Suppressor macrophage treated with lipopolysaccharide for 1 hour (primary cell): Measurements from ENCODE around the gene PROM2.
A peak's percentile ranks its signal among the peaks of the same experiment; 100 is the strongest.
"Not testable (repeated sequence)": the region's sequence is repeated elsewhere in the genome, so short reads cannot be mapped to it uniquely, and the experiment has no call there.

Source experiments
- DNase-seq, 3 donors: peaks; one replicate each; pipeline ENCODE4 v3.0.0-alpha.2; 2020 to 2022

PROM2 gene

DNA sequence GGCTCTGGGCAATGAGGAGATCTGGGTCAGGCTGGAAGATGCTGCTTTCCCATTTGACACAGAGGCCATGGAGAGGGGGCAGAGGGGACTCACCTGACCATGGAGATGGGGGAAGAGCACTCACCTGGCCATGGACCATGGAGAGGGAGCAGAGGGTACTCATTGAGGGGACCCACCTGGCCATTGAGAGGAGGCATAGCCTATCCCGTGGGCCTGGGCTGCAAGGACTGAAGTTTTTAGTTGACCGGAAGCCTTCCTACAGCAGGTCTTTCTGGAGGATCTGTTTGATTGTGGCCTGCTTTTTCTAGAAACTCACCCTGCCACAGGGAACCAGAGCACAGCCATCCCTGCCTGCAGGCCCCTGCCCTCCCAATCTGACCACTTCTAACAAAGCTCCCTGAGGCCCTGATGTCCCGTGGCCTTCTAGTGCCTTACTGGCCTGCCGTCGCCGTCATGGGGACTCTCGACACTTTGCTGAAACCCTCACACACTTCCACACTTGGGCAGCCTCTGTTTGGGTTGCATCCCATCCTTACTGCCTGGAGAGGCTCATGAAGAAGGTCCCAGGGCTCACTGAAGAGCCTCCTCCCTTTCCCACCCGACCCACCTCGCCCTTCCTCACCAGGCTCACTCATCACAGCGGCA is 5.1 kb upstream of the PROM2 start:
- DNase-seq, result no peak

DNA sequence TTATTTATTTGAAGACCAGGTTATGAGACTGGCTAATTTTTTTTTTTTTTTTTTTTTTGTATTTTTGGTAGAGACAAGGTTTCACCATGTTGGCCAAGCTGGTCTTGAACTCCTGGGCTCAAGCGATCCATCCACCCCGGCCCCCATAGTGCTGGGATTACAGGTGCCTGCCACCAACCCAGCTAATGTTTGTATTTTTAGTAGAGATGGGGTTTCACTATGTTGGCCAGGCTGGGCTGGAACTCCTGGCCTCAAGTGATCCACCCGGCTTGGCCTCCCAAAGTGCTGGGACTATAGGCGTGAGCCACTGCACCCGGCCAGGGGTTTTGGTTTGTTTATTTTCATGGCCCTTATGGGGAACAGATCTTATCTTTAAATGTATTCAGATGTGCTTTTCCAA is 4.5 kb upstream of the PROM2 start:
- not testable (repeated sequence) for DNase-seq

DNA sequence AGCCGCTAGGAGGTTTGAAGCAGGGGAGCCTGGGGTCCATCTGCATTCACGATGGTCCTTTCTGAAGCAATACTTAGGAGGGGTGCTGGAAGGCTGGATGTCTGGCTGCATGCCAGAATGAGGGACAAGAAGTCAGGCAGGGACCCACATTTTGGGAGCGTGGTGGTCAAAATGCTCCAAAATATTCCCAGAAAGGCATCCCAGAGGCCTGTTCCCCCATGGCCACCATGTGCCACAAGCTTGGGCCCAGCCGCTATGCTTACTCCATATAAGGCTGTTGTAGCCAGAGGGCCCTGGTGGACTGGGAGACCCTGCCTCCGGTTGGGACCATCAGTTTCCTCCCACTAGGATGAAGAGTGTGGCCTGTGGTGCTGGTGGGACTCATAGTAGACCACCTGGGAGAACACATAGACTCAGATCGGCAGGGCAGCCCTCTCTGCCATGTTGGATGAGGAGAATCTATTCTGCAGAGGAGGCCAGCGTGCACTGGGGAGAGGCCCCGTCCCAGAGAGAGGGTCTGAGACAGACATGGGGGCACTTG is 3.6 kb upstream of the PROM2 start:
- no peak for DNase-seq

DNA sequence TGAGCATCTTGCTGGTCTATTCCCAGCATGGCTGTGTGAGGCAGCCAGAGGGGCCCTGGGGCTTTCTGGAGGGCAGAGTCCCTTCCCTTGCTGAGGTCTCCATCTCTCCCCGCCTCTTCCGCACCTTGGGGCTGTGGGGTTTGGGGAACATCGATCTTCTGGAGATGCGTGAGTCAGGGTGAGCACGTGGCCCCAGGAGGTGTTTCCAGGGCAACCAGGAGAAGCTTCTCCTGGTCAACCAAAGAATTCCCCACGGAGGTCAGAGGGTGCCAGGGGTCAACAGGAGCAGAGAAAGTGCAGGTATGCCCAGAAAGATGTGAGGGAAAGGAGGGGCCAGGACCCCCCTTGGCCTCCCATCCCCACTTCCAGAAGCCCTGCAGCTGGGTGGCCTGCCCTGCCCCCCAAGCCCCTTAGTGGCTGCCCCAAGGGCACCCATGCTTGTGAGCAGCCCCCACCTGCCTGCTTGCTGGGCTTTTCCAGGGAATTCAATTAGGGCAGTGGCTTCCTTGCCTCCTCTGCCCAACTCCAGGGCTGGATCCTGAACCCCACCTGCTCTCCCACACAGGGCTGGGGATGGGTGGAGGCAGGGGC is 2.8 kb upstream of the PROM2 start:
- no peak for DNase-seq

DNA sequence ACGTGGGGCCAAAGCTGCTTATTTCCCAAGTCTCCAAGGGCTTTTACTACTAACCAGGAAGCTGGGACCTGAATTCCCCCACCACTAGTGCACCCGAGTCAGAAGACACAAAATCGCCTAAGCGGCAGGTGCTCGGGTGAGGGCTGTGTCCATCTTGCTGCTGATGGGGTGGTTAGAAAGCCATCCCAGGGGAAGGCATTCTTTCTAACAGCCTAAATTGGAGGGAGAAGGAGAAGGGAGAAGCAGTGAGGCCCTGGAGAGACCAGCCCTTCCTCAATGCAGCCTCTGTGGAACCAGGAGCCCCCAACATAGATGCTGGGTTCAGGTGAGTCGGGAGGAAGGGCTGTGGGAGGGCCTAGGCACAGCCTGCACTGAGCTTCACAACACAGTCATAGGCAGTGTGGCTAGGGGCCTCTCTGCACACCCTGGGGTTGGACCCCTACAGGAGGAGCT is 1.9 kb upstream of the PROM2 start:
- no peak for DNase-seq

- no peak for DNase-seq
Observed at GRCh38 chr2:95272781-95273180, 1.5 kb upstream of the PROM2 start.

GRCh38 chr2:95273566-95274290 is 521 bp upstream of the PROM2 start:
- DNase-seq, result peak in 2 of 3 donors; percentile 9 to 18

GRCh38 chr2:95275151-95275515 is 884 bp downstream of the PROM2 start:
- DNase-seq, result no peak

DNA sequence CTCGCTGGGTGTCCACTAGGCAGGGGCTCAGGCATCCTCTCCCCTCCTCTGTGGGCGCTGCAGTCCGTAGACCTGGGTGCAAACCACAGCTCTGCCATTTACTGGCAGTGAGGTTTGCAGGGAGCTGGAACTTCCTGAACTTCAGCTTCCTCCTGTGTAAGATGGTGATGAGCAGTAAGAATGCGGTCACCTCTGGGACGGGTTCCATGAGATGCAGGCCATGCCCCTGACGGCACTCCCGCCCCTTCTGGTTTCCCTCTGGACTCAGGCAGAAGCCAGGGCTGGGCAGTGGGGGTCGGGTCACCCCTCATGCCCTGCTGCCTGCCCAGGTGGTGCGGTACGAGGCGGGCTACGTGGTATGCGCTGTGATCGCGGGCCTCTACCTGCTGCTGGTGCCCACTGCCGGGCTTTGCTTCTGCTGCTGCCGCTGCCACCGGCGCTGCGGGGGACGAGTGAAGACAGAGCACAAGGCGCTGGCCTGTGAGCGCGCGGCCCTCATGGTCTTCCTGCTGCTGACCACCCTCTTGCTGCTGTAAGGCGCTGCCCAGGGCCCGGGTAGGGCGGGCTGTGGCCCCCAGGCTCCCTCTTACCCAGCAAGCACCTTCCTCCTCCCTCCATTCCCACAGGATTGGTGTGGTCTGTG is 1.5 kb downstream of the PROM2 start:
- DNase-seq, result peak in 2 of 3 donors; percentile 15 to 17

- no peak for DNase-seq
Observed at GRCh38 chr2:95276244-95276887, 2.1 kb downstream of the PROM2 start.

DNA sequence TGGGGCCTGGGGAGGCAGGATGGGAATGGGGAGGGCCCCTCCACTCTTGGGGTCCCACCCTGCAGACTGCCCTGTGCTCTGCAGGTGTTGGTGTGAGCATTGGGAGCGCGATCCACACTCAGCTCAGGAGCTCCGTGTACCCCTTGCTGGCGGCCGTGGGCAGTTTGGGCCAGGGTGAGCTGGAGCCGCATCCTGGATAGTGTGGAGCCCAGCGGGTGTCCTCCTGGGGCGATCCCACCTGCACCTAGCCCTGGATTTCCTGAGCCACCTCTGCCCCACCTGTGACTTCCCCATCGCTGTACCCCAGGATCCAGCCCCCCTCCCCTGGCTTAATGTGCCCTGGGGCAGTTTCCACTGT is 2.6 kb downstream of the PROM2 start:
- no peak for DNase-seq

- DNase-seq, result no peak
Observed at GRCh38 chr2:95277246-95277906, 3.1 kb downstream of the PROM2 start.

GRCh38 chr2:95278051-95278471 is 3.8 kb downstream of the PROM2 start:
- DNase-seq, result peak in 1 of 3 donors; percentile 15

- no peak for DNase-seq
Observed at GRCh38 chr2:95278637-95279225, 4.5 kb downstream of the PROM2 start.

GRCh38 chr2:95279435-95280035 is 5.3 kb downstream of the PROM2 start:
- DNase-seq, result no peak

DNA sequence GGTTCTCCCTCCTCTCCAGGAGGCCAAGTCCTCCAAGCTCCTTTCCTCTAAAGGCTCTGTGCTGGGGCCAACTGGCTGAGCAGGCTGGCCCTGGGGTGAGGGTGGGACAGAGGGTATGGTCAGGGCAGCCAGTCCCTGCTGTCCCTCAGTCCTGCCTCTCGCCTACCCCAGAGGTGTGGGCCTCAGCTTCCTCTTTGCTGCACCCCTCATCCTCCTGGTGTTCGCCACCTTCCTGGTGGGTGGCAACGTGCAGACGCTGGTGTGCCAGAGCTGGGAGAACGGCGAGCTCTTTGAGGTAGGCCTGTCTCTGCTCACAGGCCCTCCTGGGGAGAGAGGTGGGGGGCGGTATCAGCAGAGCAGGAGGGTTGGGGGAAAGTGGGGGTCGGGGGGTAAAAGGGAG is 6.8 kb downstream of the PROM2 start:
- no peak for DNase-seq

DNA sequence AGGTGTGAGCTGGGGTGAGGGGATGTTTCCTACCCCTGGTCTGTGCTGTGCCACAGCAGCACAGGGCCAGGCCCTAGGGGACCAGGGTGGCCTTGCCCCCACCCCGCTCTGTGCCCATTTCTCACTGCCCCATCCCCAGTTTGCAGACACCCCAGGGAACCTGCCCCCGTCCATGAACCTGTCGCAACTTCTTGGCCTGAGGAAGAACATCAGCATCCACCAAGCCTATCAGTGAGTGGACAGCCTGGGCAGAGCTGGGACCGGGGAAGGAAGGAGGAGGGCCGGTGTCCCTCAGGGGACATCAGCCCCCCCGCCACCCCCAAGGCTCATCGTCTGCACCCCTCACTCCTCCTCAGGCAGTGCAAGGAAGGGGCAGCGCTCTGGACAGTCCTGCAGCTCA is 7.5 kb downstream of the PROM2 start:
- DNase-seq, result no peak

- no peak for DNase-seq
Observed at GRCh38 chr2:95282458-95282857, 8.2 kb downstream of the PROM2 start.

DNA sequence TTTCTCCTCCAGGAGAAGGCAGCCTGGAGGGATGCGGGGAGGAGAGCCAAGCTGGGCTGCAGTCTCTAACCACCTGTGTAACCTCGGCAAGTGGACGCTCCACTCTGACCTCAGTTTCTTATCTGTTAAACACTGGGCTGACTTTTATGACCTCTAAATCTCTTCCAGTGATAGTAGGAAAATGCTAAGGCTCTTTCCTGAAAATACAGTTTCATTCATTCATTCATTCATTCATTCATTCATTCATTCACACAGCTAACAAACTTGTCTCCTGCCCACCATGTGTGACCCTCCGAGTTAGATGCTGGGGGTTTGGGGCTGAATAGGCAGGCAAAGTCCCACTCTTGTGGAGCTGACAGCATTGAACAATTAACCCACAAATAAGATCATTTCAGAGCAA is 9.3 kb downstream of the PROM2 start:
- no peak for DNase-seq

DNA sequence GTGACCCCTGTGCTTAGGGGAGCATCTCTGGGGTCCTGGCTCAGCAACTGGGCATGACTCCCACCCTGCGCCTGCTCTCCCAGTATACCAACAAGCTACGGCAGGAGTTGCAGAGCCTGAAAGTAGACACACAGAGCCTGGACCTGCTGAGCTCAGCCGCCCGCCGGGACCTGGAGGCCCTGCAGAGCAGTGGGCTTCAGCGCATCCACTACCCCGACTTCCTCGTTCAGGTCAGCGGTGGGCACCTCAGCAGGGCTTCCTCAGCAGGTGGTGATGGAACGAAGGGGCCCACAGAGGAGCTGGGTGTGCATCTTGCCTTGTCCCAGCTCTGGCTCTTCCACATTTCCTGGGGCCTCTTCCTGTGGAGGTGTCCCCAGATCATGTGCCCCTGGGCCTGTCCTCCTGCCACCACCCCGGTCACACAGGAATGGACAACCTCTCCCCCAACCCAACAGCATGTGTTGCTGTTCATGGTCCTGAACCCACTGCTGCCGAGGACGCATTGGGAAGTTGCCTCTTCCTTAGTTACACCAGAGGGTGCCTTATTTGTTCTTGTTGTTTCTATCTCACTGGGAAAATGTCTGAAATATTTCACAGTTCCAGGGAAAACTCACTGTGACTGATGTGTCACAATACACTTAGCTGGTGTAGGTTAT is 10.8 kb downstream of the PROM2 start:
- DNase-seq, result no peak

DNA sequence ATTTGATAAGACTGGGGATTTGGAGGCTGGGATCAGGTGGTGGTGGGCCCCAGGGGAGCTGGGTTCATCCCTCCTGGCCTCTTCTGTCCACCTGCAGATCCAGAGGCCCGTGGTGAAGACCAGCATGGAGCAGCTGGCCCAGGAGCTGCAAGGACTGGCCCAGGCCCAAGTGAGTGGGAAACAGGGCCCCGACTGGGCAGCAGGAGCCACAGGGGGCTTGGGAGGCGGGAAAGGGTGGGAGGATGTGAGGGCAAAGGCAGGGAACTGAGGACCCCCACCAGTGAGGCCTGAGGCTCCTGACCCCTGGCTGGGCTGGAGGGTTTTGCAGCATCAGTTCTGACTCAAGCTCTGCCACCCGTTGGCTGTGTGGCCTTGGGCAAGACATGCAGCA is 11.3 kb downstream of the PROM2 start:
- no peak for DNase-seq
